NCI-H2029 (cell line): ENCODE results near the gene PRKAR1A.

Experiments
- DNase-seq: peaks from one replicate; lab custom pipeline; 2025; lab: John Stamatoyannopoulos, UW

Gene PRKAR1A

GRCh38 chr17:68542698-68543463 is 30.7 kb downstream of the PRKAR1A start:
- no peak for DNase-seq

GRCh38 chr17:68544111-68544915 is 32.1 kb downstream of the PRKAR1A start:
- no peak for DNase-seq

- no peak for DNase-seq
Observed at GRCh38 chr17:68556551-68556950, 44.3 kb downstream of the PRKAR1A start.

GRCh38 chr17:68559316-68559715 is 47.1 kb downstream of the PRKAR1A start:
- DNase-seq: no peak

GRCh38 chr17:68560966-68561720 is 48.9 kb downstream of the PRKAR1A start:
- DNase-seq: no peak

GRCh38 chr17:68562736-68563135 is 50.5 kb downstream of the PRKAR1A start:
- no peak for DNase-seq

- DNase-seq: no peak
Observed at GRCh38 chr17:68564415-68565111, 52.3 kb downstream of the PRKAR1A start.

GRCh38 chr17:68565661-68566441 is 53.6 kb downstream of the PRKAR1A start:
- no peak for DNase-seq

GRCh38 chr17:68566442-68566738 is 54.2 kb downstream of the PRKAR1A start:
- no peak for DNase-seq

- no peak for DNase-seq
Observed at GRCh38 chr17:68567035-68567434, 54.8 kb downstream of the PRKAR1A start.

- no peak for DNase-seq
Observed at GRCh38 chr17:68567581-68567980, 55.4 kb downstream of the PRKAR1A start.

GRCh38 chr17:68568581-68568980 is 56.4 kb downstream of the PRKAR1A start:
- DNase-seq: no peak

- DNase-seq: no peak
Observed at GRCh38 chr17:68569346-68569745, 57.1 kb downstream of the PRKAR1A start.

- no peak for DNase-seq
Observed at GRCh38 chr17:68570526-68570925, 58.3 kb downstream of the PRKAR1A start.

GRCh38 chr17:68572138-68572842 is 60.1 kb downstream of the PRKAR1A start:
- DNase-seq: no peak

- DNase-seq: no peak
Observed at GRCh38 chr17:68573338-68573737, 61.1 kb downstream of the PRKAR1A start.

- no peak for DNase-seq
Observed at GRCh38 chr17:68576137-68576536, 63.9 kb downstream of the PRKAR1A start.

GRCh38 chr17:68576811-68577496 is 64.7 kb downstream of the PRKAR1A start:
- DNase-seq: no peak

- no peak for DNase-seq
Observed at GRCh38 chr17:68577497-68577821, 65.2 kb downstream of the PRKAR1A start.

GRCh38 chr17:68578236-68578635 is 66.0 kb downstream of the PRKAR1A start:
- DNase-seq: no peak
